Limb (tissue), 2 donors: ENCODE results near the gene UBE3D.
A peak's percentile ranks its signal among the peaks of the same experiment; 100 is the strongest.
"Not testable (repeated sequence)": the region's sequence is repeated elsewhere in the genome, so short reads cannot be mapped to it uniquely, and the experiment has no call there.

Experiments used
- DNase-seq, 2 donors: peaks; one replicate each; pipeline ENCODE4 v3.0.0-alpha.2; 2016; ENCODE audit errors: extremely low spot score in 2 of 2

UBE3D gene

DNA sequence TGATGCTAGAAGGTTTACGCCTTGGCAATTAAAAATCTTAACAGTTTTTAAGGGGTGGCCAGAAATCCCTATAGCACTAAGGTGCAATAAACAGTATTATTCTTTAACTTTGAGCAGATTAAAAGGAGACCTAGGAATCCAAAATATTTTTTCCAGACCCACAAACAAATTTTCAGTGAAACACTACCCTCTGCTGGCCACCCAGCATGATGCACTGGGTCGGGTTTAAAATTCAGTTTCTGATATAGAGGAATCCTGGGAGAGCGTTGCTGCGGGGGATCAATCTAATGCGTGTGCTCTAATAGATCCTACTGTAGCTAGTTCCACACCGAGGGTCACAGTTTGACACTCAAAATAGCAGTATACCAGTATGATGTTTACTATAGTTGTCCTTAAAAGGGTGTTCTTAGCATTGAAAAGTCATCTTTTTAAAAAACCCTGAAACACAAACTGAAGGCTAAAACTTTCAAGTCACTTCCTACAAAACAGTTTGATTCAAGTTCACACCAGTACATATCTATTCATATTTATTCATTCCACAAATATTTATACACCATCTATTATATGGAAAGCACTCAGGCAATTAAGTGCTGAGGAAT, 10.2 kb downstream of the UBE3D start:
- DNase-seq: peak; percentile 64 to 77

DNA sequence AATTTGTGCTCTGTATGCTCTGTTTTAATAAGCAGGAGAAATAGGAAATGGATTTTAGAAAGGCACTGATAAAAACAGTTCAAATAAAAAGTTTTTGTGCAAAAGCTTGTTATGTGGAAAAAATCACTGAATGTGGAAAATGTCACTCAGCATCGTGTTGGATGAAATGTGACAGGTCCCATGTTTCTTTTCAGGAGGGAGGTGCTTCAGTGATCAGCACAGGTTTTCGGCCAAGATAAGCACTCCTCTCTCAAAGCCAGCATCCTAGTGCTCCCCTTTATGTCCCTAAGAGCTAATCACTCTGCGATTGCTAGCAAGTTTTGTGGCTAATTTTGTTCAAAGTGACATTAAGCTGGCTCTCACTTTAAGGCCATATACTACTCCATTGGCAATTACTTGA, 12.0 kb downstream of the UBE3D start:
- no peak for DNase-seq

DNA sequence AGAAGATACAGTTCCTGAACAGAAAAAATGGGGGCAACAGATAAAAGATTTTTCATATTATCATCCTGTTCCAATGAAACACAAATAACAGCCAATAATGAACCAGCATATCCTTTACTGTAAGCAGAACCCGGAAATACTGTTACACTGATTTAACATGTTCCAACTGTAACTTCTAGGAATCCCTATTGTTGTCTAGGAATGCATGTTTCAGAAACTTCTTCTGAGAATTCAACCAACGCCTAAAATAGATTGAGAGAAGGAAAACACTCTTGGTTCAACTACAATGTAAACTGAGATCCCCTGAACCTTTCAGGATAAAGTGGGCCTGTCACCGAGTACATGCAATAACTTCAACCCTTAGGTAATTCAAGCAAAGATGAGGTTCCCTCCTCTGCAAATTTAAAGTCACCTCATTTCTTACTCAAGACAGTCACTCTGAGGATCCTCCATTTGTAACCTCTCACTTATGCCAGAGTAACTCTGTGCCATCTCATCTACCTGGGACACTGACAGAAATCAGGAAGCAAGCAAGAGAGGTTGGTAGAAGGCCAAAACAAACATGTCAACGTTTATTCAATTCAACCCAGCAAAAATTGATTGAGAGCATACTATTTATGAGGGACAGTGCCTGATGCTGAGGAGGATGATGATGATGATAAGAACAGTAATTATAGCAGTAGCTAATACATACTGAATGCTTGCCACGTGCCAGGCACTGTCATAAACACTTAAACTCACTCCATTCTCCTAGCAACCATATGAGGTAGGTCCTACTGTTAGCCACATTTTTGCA, 14.1 kb downstream of the UBE3D start:
- DNase-seq: no peak

DNA sequence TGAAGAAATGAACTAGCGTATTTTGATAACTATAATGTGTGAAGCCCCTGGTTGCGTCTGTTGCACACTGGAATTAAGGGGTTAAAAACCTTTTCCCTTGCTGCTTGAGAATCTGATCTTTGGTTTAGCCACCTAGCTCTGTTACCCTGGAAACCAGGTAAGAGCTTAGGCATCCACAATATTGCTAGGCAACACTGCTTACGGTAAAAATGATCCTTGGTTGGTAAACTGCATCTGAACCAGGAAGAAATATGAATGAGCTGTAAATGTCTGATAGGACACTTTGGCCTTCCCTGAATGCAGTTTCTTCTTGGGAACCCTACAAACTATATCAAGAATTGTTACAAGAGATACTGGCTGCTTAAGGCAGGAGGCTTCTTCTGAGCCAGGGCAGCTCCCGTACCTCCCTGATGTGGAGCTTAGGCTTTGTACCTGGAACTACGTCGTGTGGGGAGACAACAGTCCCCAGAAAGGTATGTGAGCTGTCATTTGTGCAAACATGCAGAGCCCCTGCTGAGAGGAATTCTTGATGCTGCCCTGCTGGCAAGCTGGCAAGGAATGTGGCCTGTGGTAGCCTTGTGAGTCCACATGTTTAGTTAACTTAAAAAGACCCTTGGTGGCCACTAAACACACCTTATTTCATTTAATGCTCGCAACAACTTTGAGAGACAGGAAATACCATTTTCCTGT, 18.4 kb downstream of the UBE3D start:
- no peak for DNase-seq

DNA sequence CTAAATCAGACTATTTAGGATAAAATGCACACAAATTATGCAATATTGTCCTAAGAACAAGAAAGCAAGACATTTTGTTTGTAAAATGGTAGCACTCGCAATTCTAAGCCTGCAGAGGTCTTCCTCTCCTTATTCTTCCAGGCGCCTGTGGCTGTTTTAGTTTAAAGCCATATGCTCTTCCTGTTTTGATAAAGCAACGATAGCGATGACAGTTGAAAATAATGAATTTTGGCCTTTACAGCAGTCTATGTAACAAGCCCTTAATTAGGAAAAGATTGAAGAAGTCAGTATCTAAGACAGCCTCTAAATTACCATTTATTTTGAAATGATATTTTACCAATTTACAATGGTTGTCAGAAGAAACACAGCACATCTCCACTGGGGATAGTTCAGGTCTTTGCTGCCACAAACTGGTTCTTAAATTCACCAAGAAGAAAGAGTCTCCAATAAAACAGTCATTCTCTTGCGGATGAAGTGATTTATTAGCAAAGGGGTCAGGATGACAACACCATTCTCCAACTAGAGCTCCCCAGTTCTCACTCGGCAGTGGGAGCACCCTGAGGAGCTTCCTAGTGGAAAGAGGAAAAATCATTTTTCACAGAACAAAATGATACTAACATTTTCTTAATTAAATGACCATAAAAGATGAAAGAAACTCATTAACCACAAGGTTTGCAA, 21.4 kb downstream of the UBE3D start:
- DNase-seq: no peak

DNA sequence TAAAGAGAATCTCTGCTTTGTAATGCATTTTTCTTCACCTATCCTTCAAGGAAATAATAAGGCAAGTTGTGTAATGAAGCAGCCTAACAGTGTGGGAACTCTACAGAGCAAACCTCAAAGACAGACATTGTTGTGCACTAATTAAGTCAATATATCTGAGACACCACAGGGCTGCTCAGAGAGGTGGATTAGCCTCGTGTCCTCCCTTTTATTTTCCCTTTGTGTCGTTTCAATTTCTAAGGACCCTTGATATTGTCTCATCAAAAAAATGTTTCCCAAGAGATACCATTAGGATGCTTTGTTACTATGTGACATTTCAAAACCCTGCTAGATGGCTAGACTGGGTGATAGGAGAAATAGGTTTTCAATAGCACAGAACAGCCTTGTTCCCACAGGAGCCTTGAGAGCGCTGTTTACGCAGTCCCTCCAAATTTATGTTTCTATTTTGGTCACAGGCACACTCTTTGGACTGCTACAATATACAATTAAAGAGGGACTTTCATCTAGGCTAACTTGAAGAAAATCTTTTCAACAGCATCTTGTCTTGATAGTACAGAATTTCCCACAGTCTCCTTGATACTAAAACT, 23.1 kb downstream of the UBE3D start:
- DNase-seq: no peak

DNA sequence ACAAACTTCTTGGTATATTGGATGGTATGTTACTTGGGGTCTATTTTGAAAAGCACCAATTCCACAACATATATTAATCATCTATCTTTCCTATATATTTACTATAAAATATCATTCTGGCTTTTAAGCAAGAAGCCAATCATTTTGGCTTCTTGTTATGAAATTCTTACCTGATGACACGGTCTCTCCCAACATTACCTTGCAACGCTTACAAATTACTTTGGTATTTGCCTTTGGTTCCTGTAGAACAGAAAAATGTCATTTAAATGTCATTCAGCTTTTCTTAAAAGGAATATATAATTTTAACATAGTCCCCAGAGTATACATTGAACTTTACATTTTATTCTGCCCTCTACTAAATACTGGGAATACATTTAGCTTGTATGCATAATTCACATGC, 27.4 kb downstream of the UBE3D start:
- no peak for DNase-seq

DNA sequence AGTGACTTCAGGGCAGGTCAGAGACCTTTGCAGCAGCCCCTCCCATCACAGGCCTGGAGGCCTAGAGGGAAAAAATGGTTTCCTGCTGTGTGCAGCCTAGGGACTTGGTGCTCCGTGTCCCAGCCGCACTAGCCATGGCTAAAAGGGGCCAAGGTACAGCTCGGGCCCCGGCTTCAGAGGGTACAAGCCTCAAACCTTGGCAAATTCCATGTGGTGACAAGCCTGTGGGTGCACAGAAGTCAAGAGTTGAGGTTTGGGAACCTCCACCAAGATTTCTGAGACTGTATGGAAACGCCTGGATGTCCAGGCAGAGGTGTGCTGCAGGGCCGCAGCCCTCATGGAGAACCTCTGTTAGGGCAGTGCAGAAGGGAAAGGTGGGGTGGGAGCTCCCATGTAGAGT, 34.0 kb downstream of the UBE3D start:
- no peak for DNase-seq

DNA sequence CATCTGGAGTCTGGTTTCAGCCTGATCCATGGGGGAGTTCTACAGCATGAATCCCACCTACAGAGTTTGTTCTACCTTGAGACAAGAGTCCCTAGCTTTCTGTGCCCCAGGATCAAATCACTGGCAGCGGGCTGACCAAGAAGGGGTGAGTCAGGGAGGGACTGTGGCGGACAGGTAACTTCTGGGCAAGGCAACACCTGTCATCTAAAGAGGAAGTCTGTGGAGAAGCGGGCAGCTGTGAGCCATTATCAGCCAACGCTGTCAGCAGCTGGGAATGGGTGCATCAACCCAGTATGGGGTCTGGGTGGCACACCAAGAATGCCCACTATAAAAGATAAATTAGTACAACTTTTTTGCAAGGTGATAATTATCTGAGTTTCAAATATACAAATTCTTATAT, 45.9 kb downstream of the UBE3D start:
- DNase-seq: no peak

DNA sequence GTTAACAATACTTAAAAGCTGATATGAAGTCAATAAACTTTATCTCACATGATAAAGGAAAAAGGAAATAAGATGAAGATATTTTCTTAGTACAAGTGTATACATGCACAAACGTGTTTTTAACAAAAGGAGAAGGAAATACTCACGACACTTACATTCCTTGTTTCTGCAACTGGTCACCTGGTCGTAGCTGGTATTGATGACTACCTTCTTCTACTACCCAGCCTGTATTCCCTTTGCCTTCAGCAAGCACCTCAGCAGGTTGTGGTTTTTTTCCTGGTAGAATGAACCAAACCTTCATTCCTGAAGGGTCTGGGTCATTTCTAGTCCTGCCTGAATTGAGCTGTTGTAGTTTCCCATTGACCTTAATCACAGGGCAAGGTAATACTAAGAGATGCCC, 54.5 kb downstream of the UBE3D start:
- not testable (repeated sequence) for DNase-seq

DNA sequence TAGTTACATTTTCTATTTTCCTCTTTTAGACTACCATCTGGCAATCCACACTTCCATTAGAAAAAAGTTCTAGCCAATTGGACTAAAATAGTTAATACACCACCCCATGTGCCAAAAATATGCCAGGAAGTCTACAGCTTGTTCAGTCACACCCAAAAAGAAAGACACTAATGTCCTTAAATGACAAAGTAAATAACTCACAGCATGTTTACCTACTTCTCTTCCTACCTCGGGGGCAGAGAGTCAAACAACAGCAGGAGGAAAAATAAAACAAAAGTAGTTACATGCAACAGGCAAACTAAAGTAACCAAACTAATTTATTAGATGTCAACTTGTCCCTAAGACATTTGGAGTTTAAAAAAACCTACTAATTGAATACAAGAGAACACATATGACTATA, 57.0 kb downstream of the UBE3D start:
- DNase-seq: no peak

DNA sequence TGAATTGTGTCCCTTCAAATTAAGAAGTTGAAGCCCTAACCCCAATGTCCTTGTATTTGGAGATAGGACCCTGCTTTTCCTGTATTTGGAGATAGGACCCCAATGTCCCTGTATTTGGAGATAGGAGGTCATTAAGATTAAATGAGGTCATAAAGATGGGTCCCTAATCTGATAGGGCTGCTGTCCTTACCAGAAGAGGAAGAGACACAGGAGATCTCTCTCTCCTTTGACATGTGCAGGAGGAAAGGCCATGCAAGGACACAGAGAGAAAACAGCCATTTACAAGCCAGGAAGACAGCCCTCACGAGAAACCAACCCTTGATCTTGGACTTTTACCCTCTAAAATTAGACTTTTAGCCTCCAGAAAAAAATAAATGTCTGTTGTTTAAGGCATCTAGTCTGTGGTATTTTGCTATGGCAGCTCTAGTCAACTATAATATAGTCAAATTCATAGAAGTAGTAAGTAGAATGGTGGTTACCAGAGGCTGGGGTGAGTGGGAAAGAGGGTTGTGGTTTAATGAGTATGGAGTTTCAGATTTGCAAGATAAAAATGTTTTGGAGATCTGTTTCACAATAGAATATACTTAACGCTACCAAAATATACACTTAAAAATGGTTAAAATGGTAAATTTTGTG, 59.3 kb downstream of the UBE3D start:
- DNase-seq: no peak

DNA sequence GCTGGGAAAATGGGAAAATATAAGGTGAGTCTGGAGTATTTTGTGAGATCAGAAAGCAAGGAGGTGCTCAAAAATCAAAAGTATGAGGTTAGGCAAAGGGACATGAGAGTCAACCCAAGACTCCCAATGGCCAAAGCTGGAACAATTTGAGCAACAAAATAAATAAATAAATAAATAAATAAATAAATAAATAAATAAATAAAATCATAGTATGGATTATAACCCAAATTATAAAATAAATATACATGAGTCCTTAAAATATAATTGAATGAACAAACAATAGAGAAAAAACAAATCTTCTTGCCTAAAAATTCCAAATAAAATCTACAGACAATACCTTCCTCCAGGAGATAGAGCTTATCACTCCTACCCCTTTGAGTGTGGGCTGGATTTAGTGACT, 69.5 kb downstream of the UBE3D start:
- DNase-seq: no peak

DNA sequence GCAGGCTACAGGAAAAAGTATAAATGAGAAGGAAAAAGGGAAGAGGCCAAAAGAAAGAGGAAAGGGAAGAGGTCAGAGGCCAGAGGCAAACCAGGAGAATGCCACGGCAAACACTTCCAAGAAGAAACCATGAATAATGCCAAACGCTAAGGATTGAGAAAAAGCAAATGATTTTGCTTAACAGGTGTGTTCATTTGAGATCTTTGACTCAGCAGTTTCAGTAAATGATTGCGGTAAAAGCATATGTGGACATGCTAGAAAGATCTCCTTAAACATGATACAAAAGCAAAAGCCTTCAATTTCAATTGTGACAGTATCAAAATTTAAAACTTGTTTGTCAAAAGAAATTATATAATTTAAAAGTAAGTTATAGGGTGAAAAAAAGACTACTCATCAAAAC, 70.6 kb downstream of the UBE3D start:
- no peak for DNase-seq

DNA sequence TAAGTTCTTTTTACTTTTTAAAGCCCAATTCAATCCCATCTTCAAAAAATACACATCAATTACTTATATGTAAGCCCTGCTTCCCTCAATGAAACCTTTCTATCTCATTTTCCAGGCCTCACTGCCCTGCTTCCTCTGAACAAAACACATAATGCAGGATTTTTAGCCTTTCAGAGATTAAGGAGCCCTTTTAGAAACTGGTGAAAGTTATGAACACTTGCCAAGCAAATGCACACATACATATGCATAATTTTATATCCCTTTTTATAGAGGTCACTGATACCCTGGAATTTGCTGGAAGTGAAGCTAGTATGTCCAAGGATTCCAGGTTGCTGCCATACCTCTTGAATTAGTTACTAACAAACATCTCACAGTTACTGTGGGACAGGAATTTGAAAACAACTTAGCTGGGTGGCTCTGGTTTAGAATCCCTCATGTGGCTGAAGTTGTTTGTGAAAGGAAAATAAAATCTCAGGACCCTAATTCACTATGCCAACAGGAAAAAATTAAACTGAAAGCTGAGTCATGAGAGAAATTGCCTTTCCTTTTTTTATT, 75.8 kb downstream of the UBE3D start:
- DNase-seq: no peak

DNA sequence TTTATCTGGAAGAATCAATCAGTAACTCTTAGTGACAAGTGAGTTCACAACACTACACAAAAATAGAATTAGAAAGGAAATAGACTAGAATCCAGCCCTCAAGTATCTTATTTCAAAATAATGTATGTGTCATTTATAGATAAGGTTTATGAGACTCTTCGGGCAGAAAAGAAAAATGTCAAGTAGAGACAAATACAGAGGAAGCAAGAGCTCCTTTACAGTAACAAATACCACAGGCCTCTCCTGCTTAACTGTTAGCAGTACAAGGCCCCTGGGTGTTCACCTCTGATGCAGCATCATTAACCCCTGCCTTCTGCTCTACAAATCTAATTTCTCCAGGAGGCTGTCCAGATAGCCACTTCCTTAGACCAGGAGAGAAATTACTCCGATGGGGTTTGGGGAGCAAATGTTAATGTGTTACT, 76.7 kb downstream of the UBE3D start:
- no peak for DNase-seq

DNA sequence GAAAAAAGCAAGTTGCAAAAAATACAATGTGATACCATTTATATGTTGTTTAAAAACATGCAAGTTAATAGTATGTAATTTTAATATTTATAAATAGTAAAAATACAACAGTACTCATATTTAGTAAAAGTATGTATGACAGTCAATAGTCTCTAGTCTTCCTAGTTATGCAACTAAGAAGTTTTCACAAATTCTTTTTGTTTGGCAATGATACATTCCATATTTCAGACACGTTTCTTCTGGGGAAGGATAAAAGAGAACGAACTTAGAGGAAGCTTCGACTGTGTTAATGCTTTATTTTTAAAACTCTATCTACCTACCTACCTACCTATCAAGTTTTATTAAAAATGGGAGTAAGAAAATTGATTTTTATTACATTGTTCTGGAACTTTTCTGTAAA, 77.7 kb downstream of the UBE3D start:
- no peak for DNase-seq

DNA sequence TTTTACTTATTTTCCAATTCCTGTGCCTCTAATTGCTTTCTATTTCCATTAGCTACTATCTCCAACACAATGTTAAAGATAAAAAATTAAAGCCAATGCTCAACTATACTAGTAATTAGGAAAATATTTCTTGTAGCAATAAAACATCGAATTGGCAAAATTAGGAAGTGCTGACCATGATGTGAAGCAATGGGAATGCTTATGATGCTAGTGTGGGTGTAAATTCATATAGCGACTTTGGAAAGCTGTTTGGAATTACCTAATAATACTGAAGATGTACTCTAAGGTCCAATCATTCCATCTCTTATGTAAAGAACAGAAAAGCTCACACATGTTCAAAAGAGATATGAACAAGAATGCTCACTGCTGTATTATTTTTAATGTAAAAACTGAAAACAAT, 78.2 kb downstream of the UBE3D start:
- no peak for DNase-seq

DNA sequence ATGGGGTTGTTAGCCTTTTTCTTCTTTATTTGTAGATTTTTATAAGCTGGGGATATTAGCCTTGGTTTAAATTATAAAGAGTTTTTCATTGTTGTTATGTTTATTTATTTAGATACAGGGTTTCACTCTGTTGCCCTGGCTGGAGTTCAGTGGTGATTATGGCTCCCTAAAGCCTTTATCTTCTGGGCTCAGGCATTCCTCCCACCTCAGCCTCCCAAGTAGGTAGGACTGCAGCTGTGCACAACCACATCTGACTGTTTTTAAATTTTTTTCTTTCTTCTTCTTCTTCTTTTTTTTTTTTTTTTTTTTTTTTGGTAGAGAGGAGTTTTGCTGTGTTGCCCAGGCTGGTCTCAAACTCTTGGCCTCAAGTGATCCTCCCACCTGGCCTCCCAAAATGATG, 80.9 kb downstream of the UBE3D start:
- DNase-seq: no peak

DNA sequence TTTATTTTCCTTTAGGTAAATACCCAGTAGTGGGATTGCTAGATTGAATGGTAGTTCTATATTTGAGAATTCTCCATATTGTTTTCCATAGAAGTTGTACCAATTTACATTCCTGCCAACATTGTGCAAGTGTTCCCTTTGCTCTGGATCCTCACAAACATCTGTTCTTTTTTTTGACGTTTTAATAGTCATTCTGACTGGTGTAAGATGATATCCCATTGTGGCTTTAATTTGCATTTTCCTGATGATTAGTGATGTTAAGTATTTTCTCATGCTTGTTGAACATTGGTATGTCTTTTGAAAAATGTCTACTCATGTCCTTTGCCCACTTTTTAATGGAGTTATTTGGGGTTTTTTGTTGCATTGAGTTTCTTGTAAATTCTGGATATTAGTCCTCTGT, 85.6 kb downstream of the UBE3D start:
- no peak for DNase-seq

DNA sequence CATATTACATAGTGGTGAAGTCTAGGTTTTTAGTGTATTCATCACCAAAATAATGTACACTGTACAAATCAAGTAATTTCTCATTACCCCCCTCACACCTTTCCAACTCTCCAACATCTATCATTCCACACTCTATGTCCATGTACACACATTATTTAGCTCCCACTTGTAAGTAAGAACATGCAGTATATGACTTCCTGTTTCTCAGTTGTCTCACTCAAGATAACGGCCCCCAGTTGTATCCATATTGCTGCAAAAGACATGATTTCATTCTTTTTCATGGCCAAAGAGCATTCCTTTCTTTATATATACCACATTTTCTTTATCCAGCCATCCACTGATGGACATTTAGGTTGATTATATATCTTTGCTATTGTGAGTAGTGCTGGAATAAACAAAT, 86.0 kb downstream of the UBE3D start:
- DNase-seq: no peak
